Transverse colon (tissue), 4 donors: ENCODE measurements around the gene ZBTB5. TPM values are rescaled to one million over a fixed set of nuclear protein-coding genes. Genes with fewer than 3 reads are reported as not detected.

Experiments used
- DNase-seq: peaks from one replicate; pipeline ENCODE4 v3.0.0-alpha.2; 2019
- H3K27ac ChIP-seq, 4 donors: fragments of 200-600 bp; sonication (generic); 2 replicates each; pipeline ENCODE4 v1.5.1; 2016 to 2018; ENCODE audit warnings: inconsistent platforms in 4 of 4
- H3K27me3 ChIP-seq: fragments of 200-600 bp; sonication (generic); 2 replicates; pipeline ENCODE4 v1.5.1; 2017; ENCODE audit warnings: inconsistent platforms
- H3K36me3 ChIP-seq, 4 donors: fragments of 200-600 bp; sonication (generic); 2 replicates each; pipeline ENCODE4 v1.5.1; 2017 to 2019; ENCODE audit warnings: inconsistent platforms in 4 of 4
- H3K4me1 ChIP-seq, 4 donors: fragments of 200-600 bp; sonication (generic); 2 replicates each; pipeline ENCODE4 v1.5.1; 2017 to 2020; ENCODE audit warnings: inconsistent platforms in 4 of 4
- H3K4me3 ChIP-seq, 4 donors: fragments of 200-600 bp; sonication (generic); 1 replicate in 1 of 4; 2 replicates in 3 of 4; pipeline versions ENCODE4 v1.5.1 to v1.6.1; 2017 to 2019; ENCODE audit warnings: inconsistent platforms in 4 of 4
- H3K9me3 ChIP-seq, 2 donors: fragments of 200-600 bp; sonication (generic); 2 replicates each; pipeline ENCODE4 v1.5.1; 2017 to 2019; ENCODE audit warnings: inconsistent platforms in 2 of 2
- EP300 ChIP-seq: sonication (generic); formaldehyde crosslinking; IDR thresholded peaks from one replicate; pipeline ENCODE4 v1.6.1; 2017; ENCODE audit warnings: antibody characterized with exemption, low read depth
- POLR2A ChIP-seq: fragments of 450-650 bp; IDR thresholded peaks from one replicate; pipeline ENCODE4 v1.6.1; 2016; ENCODE audit warnings: antibody characterized with exemption, mild to moderate bottlenecking, moderate library complexity
- POLR2AphosphoS5 ChIP-seq, 3 donors: sonication (generic); formaldehyde crosslinking; IDR thresholded peaks; one replicate each; pipeline ENCODE4 v1.6.1; 2016; ENCODE audit warnings: antibody characterized with exemption in 3 of 3
- WGBS, 2 donors: methylation state at CpG; one replicate each; pipeline ENCODE4 v1.1.5; 2018; ENCODE audit warnings: low coverage in 1 of 2; 5-methylcytosine and 5-hydroxymethylcytosine counted together
- in situ Hi-C, 4 donors: fragments of 200-750 bp; cut with MboI; loops; one replicate each; pipeline versions ENCODE4 v1.15.0 to v1.15.1; 2017; ENCODE audit warnings: low sequenced_read_pairs in 3 of 4, low pct_ligation_motif_present in 1 of 4, low pct_unique_long_range_greater_than_20kb in 1 of 4
- intact Hi-C: fragments of 100-400 bp; cut with DNase I; formaldehyde crosslinking; loops from one replicate; pipeline ENCODE4 v1.15.1; 2023; ENCODE audit warnings: low total_unique reads
- total RNA-seq, 4 donors: library from RNA; depleted of rRNA; stranded (reverse); fragments of >200 nt; gene quantifications; one replicate each; pipeline ENCODE4 v1.1.0, GENCODE V29; 2016
- TF ChIP-seq, protein P1 (sequence below), 5 experiments: fragments of 200-600 bp in 3 of 5; fragments of 450-650 bp in 2 of 5; sonication (generic) in 3 of 5; IDR thresholded peaks; 1 replicate in 2 of 5; 2 replicates in 3 of 5; pipeline ENCODE4 v1.5.1; 2016 to 2017; ENCODE audit warnings: antibody characterized with exemption in 5 of 5, inconsistent platforms in 3 of 5, mild to moderate bottlenecking in 2 of 5, moderate library complexity in 1 of 5

Gene ZBTB5
- total RNA-seq, 4 donors from 2014 or later: 3.2 to 14.6 (median 12.8) TPM

DNA sequence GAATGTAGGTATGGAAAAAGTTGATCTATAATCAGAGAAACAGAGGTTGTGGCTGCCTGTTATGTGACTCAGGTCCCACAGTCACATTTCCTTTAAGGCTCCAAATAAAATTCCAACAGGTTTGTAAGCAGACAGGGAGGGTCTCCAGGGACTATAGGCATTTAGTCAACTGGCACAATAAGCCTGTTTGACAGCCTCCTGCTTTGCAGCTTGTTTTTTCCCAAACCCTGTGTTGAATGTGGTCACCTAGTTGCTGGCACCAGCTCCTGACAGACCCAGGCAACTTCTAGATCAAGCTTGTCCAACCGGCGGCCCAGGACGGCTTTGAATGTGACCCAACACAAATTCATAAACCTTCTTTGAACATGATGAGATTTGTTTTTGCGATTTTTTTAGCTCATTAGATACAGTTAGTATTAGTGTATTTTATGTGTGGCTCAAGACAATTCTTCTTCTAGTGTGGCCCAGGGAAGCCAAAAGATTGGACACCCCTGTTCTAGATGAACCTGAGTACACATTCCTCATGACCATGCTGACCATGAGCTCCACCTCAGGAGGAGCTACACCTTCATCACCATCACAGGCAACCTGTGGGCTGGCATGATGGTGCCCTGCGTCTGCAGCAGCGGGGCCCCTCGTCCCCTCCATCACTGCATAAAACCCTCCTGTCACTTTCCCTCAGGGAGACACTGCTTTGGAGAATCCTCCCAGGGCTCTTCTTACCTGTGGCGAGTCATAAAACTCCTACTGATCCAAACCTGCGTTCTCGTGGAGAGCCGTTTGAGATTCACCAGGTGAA is 58.4 kb downstream of the ZBTB5 start:
- DNase-seq: no peak
- intact Hi-C loops: no loop called here
- Histone ChIP-seq H3K27ac (no peak overlapping the region), H3K4me1 (no peaks in the 10 kb centered on the region), H3K27me3 (no peaks in the 10 kb centered on the region), H3K9me3 (no peaks in the 10 kb centered on the region), H3K4me3 (no peak overlapping the region), H3K36me3 (no peaks in the 10 kb centered on the region)
- in situ Hi-C loops: no loop called here
- WGBS, 2 donors: 85 to 92% methylated on average over 10 to 11 of the region's 11 CpGs
- TF ChIP-seq POLR2AphosphoS5 (IDR thresholded peaks at IDR 0.05): no peak
- TF ChIP-seq EP300: no peak
- TF ChIP-seq, protein P1, sequence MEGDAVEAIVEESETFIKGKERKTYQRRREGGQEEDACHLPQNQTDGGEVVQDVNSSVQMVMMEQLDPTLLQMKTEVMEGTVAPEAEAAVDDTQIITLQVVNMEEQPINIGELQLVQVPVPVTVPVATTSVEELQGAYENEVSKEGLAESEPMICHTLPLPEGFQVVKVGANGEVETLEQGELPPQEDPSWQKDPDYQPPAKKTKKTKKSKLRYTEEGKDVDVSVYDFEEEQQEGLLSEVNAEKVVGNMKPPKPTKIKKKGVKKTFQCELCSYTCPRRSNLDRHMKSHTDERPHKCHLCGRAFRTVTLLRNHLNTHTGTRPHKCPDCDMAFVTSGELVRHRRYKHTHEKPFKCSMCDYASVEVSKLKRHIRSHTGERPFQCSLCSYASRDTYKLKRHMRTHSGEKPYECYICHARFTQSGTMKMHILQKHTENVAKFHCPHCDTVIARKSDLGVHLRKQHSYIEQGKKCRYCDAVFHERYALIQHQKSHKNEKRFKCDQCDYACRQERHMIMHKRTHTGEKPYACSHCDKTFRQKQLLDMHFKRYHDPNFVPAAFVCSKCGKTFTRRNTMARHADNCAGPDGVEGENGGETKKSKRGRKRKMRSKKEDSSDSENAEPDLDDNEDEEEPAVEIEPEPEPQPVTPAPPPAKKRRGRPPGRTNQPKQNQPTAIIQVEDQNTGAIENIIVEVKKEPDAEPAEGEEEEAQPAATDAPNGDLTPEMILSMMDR (IDR thresholded peaks at IDR 0.05): no peak
- TF ChIP-seq POLR2A: no peak

DNA sequence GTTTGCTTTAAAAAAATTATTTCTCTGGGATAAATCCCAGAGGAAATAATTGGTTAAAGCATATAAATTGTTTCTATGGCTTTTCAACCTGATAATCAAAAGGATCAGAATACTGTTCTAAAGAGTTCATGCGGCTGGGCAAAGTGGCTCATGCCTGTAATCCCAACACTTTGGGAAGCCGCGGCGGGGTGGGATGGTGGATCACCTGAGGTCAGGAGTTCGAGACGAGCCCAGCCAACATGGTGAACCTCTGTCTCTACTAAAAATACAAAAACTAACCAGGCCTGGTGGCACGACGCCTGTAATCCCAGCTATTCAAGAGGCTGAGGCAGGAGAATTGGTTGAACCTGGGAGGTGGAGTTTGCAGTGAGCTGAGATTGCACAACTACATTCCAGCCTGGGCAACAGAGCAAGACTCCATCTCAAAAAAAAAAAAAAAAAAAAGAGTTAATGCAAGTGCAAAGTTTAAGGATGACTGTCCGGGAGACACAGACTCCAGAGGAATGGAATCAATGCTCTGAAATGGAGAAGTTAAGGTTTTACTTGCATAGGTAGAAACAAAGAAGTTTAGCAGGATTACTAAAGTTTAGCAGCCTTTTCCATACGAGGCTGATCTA is 59.4 kb downstream of the ZBTB5 start:
- no peak for DNase-seq
- H3K27ac ChIP-seq: no peak overlapping the region
- no peaks in the 10 kb centered on the region for H3K9me3 ChIP-seq
- intact Hi-C loops (no loop called here), in situ Hi-C loops (no loop called here)
- 62 to 85% methylated on average over 2 to 10 of the region's 10 CpGs for WGBS, 2 donors
- no peak for TF ChIP-seq POLR2A
- TF ChIP-seq, protein P1 (IDR thresholded peaks at IDR 0.05): no peak
- no peak for TF ChIP-seq POLR2AphosphoS5 (IDR thresholded peaks at IDR 0.05)
- no peaks in the 10 kb centered on the region for H3K4me1 ChIP-seq
- no peaks in the 10 kb centered on the region for H3K36me3 ChIP-seq
- H3K27me3 ChIP-seq: no peaks in the 10 kb centered on the region
- H3K4me3 ChIP-seq: no peak overlapping the region

DNA sequence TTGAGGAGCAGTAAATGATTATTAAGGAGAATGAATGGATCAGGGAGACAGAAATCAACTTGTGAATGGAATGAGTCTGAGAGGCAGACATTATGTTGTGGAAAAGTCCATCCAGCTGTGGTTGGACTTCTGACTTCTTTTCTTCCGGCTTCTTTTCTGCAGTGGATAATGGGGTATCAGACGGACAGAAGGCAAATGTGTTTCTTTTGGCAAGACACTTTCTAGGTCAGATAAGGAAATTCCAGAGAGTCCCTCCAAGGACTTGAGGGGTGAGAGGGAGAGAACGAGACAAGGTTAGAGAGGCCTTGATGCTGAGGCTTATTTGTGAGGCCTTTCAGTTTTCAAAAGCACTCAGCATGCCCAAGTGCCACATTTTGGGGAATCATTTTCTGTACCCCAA is 59.9 kb downstream of the ZBTB5 start:
- intact Hi-C loops: no loop called here
- Histone ChIP-seq H3K9me3 (no peaks in the 10 kb centered on the region), H3K4me1 (no peaks in the 10 kb centered on the region), H3K27me3 (no peaks in the 10 kb centered on the region), H3K27ac (no peak overlapping the region), H3K4me3 (no peak overlapping the region), H3K36me3 (no peaks in the 10 kb centered on the region)
- no peak for DNase-seq
- TF ChIP-seq EP300 (no peak), POLR2A (no peak), POLR2AphosphoS5 (IDR thresholded peaks at IDR 0.05) (no peak)
- TF ChIP-seq, protein P1 (IDR thresholded peaks at IDR 0.05): no peak
- 80 to 87% methylated on average over 3 of the region's 3 CpGs for WGBS, 2 donors
- in situ Hi-C loops: no loop called here

DNA sequence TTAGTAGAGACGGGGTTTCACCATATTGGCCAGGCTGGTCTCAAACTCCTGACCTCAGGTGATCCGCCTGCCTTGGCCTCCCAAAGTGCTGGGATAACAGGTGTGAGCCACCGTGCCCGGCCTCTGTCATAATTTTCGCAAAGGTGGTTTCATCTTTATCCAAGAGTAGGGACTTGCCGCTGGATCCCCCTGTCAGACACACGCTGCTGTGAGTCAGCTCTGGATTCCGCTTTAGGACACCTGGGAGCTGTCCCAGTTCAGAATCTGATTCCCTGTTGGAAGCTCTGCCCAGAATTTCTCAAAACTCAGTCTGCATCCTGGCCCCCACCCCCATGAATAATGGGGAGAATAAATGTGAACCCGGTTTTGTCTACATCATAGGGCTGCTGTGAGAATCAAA is 60.7 kb downstream of the ZBTB5 start:
- no peak for TF ChIP-seq EP300
- TF ChIP-seq POLR2AphosphoS5 (IDR thresholded peaks at IDR 0.05): no peak
- TF ChIP-seq POLR2A: no peak
- TF ChIP-seq, protein P1 (IDR thresholded peaks at IDR 0.05): no peak
- DNase-seq: no peak
- Histone ChIP-seq H3K27ac (no peak overlapping the region), H3K4me1 (no peaks in the 10 kb centered on the region), H3K9me3 (no peaks in the 10 kb centered on the region), H3K27me3 (no peaks in the 10 kb centered on the region), H3K36me3 (no peaks in the 10 kb centered on the region), H3K4me3 (no peak overlapping the region)
- intact Hi-C loops (no loop called here), in situ Hi-C loops (no loop called here)
- WGBS, 2 donors: 29 to 85% methylated on average over 1 to 9 of the region's 9 CpGs
